ENCODE measurements around the gene FIBIN. TPM values are rescaled to one million over a fixed set of nuclear protein-coding genes. Genes with fewer than 3 reads are reported as not detected.
A peak's percentile ranks its signal among the peaks of the same experiment; 100 is the strongest.
"Not testable (repeated sequence)": the region's sequence is repeated elsewhere in the genome, so short reads cannot be mapped to it uniquely, and the experiment has no call there.

The FIBIN gene
- total and polyA plus RNA-seq, 11 donors: 5.4 to 16.4 (median 7.5) TPM

- Histone ChIP-seq H3K36me3 (no peaks in the 10 kb centered on the region), H3K27me3 (no peaks in the 10 kb centered on the region), H3K4me1 (no peaks in the 10 kb centered on the region), H3K9me3 (no peaks in the 10 kb centered on the region), H3K27ac (no peak overlapping the region), H3K4me3 (no peak overlapping the region)
- WGBS, 4 donors: 69 to 80% (median 74%) methylated on average over 2 of the region's 2 CpGs
- ATAC-seq (no peak), DNase-seq (no peak)
- intact Hi-C loops (cut with DNase I): no loop called here
- TF ChIP-seq POLR2A (IDR thresholded peaks at IDR 0.05) (no peak), CTCF (IDR thresholded peaks at IDR 0.05) (no peak)
These were observed 22.0 kb upstream of the FIBIN start for GRCh38 chr11:26971961-26972360.

- 65 to 82% (median 73%) methylated on average over 3 of the region's 3 CpGs for WGBS, 4 donors
- H3K27ac ChIP-seq: peak overlapping the region in 1 of 12 donors; percentile 36
- H3K27me3 ChIP-seq: no peaks in the 10 kb centered on the region
- DNase-seq: no peak
- intact Hi-C loops (cut with DNase I): no loop called here
- no peak for ATAC-seq
- H3K36me3 ChIP-seq: no peaks in the 10 kb centered on the region
- no peak overlapping the region for H3K4me3 ChIP-seq
- TF ChIP-seq CTCF (IDR thresholded peaks at IDR 0.05): no peak
- TF ChIP-seq POLR2A (IDR thresholded peaks at IDR 0.05): no peak
- no peaks in the 10 kb centered on the region for H3K4me1 ChIP-seq
- H3K9me3 ChIP-seq: peaks cover 0 to 14% (median 4%) of the 10 kb centered on the region in 12 donors
These were observed 19.7 kb upstream of the FIBIN start for GRCh38 chr11:26974069-26974783.

DNA sequence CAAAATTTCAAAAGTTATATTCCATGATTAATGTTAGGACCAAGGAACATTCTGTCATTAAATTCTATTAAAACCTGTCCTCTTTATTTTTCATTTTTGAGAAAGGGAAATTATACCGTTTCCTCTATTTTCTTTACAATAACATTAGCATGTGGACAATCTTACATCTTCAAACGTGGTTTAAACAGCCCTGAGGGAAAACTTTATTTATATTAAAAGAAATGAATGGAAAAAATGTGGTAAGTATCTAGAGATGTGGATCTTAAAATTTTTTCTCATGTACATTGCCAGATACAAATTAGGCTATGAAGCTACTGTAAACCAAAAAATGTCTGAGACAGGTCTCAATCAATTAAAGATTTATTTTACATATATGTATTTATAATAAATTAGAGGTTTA lies 18.9 kb upstream of the FIBIN start:
- intact Hi-C loops (cut with DNase I): no loop called here
- H3K27me3 ChIP-seq: no peaks in the 10 kb centered on the region
- no peak overlapping the region for H3K27ac ChIP-seq
- TF ChIP-seq POLR2A (IDR thresholded peaks at IDR 0.05) (no peak), CTCF (IDR thresholded peaks at IDR 0.05) (no peak)
- WGBS, 4 donors: 44 to 47% (median 46%) methylated on average over 2 of the region's 2 CpGs
- DNase-seq (no peak), ATAC-seq (no peak)
- no peaks in the 10 kb centered on the region for H3K36me3 ChIP-seq
- H3K9me3 ChIP-seq: peaks cover 0 to 22% (median 6%) of the 10 kb centered on the region in 12 donors
- H3K4me1 ChIP-seq: no peaks in the 10 kb centered on the region
- no peak overlapping the region for H3K4me3 ChIP-seq

DNA sequence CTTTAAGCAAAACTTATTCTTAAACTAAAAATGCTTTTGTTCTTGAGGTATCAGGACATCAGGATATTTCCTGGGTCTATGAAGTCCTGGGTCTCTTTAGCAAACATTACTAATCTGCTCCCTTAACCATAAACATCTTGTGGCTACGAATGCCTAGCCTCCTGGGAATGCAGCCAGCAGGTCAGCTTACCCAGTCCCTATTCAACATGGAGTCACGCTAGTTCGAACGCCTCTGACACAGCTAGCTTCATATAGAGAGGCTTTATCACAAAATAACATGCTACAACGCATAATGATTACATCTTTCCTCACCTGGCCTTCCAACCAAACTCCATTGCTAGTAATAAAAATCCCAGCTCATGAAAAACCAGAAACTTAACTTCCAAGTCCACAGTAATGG lies 17.5 kb upstream of the FIBIN start:
- no peak overlapping the region for H3K4me3 ChIP-seq
- no peaks in the 10 kb centered on the region for H3K4me1 ChIP-seq
- H3K36me3 ChIP-seq: no peaks in the 10 kb centered on the region
- no peak for TF ChIP-seq POLR2A (IDR thresholded peaks at IDR 0.05)
- no peak for TF ChIP-seq CTCF (IDR thresholded peaks at IDR 0.05)
- H3K27ac ChIP-seq: no peak overlapping the region
- peaks cover 0 to 29% (median 10%) of the 10 kb centered on the region in 12 donors for H3K9me3 ChIP-seq
- 75 to 77% (median 76%) methylated on average over 5 of the region's 5 CpGs for WGBS, 4 donors
- no peak for DNase-seq
- no peak for ATAC-seq
- no peaks in the 10 kb centered on the region for H3K27me3 ChIP-seq
- intact Hi-C loops (cut with DNase I): no loop called here

DNA sequence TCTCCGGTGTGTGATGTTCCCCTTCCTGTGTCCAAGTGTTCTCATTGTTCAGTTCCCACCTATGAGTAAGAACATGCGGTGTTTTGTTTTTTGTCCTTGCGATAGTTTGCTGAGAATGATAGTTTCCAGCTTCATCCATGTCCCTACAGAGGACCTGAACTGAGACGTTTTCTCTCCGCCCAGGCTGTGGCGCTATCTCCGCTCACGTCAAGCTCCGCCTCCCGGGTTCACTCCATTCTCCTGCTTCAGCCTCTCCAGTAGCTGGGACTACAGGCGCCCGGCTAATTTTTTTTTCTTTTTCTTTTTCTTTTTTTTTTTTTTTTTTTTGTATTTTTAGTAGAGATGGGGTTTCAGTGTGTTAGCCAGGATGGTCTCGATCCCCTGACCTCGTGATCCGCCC lies 16.7 kb upstream of the FIBIN start:
- ATAC-seq; H3K27me3 ChIP-seq; H3K4me3 ChIP-seq; H3K36me3 ChIP-seq; H3K4me1 ChIP-seq; DNase-seq; intact Hi-C loops (cut with DNase I); H3K27ac ChIP-seq: not testable (repeated sequence)
- 88 to 93% (median 90%) methylated on average over 14 to 15 of the region's 15 CpGs for WGBS, 4 donors
- H3K9me3 ChIP-seq: peaks cover 0 to 37% (median 11%) of the 10 kb centered on the region in 12 donors

Measured in heart left ventricle (tissue), 16 donors.